Breast epithelium (tissue), 3 donors: Measurements from ENCODE around the gene NUMB.

Experiments used
- POLR2A ChIP-seq: fragments of 450-650 bp; IDR thresholded peaks from one replicate; pipeline ENCODE4 v1.6.1; 2016; ENCODE audit warnings: antibody characterized with exemption, mild to moderate bottlenecking, moderate library complexity
- POLR2AphosphoS5 ChIP-seq, 3 donors: sonication (generic); formaldehyde crosslinking; IDR thresholded peaks; one replicate each; pipeline ENCODE4 v1.6.1; 2017; ENCODE audit warnings: antibody characterized with exemption in 3 of 3
- TF ChIP-seq, protein P1 (sequence below), 3 donors: fragments of 450-650 bp; IDR thresholded peaks; one replicate each; pipeline ENCODE4 v1.5.1; 2016 to 2017; ENCODE audit warnings: antibody characterized with exemption in 3 of 3, mild to moderate bottlenecking in 3 of 3, moderate library complexity in 3 of 3

DNA sequence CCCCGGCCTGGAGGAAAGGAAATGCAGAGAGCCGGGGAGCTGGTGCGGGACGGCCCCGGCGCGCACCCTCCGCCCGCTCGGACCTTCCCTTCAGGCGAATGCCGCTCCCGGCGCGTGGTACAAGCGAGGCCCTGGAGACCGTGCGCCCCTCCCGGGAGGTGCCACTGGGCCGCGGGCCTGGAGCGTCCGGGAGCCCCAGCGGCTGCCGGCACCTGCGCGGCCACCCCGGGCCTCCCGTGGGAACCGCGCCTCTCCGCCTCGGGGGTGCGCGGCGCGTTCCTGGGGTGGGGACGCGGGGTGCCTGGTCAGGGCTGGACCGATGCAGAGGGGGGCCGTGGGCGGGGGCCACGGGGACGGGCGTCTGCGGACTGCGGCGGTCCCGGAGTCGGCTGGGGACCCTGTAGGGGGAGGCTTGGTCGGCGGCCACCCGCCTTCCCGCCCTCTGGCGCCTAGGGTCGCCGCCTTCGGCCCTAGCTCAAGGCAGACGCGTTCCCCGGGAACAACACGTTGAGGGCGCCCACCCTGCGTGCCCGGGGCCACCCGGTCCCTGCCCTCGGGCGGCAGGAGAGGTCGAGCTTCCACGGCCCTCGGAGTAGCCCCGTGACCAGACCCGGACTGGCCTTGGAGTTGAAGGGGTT, 220.4 kb downstream of the NUMB start:
- TF ChIP-seq, protein P1, sequence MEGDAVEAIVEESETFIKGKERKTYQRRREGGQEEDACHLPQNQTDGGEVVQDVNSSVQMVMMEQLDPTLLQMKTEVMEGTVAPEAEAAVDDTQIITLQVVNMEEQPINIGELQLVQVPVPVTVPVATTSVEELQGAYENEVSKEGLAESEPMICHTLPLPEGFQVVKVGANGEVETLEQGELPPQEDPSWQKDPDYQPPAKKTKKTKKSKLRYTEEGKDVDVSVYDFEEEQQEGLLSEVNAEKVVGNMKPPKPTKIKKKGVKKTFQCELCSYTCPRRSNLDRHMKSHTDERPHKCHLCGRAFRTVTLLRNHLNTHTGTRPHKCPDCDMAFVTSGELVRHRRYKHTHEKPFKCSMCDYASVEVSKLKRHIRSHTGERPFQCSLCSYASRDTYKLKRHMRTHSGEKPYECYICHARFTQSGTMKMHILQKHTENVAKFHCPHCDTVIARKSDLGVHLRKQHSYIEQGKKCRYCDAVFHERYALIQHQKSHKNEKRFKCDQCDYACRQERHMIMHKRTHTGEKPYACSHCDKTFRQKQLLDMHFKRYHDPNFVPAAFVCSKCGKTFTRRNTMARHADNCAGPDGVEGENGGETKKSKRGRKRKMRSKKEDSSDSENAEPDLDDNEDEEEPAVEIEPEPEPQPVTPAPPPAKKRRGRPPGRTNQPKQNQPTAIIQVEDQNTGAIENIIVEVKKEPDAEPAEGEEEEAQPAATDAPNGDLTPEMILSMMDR (IDR thresholded peaks at IDR 0.05) = no peak
- TF ChIP-seq POLR2AphosphoS5 (IDR thresholded peaks at IDR 0.05) = no peak
- no peak for TF ChIP-seq POLR2A
